ENCODE data around the gene PHACTR4.
"Not testable (repeated sequence)": the region's sequence is repeated elsewhere in the genome, so short reads cannot be mapped to it uniquely, and the experiment has no call there.

PHACTR4 gene

DNA sequence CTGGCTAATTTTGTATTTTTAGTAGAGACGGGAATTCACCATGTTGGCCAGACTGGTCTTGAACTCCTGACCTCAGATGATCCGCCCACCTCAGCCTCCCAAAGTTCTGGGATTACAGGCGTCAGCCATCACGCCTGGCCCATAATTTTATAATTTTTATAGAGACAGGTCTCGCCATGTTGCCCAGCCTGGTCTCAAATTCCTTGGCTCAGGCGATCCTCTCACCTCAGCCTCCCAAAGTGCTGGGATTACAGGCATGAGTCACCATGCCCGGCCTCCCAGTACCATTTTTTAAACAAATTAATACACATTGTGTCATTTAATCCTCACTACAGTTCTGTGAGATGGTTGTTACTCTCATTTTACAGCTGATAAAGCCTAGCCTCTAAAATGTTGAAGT is 3.9 kb downstream of the PHACTR4 start:
- not testable (repeated sequence) for DNase-seq

- no peak for DNase-seq
These were observed 4.8 kb downstream of the PHACTR4 start for GRCh38 chr1:28374297-28374696.

DNA sequence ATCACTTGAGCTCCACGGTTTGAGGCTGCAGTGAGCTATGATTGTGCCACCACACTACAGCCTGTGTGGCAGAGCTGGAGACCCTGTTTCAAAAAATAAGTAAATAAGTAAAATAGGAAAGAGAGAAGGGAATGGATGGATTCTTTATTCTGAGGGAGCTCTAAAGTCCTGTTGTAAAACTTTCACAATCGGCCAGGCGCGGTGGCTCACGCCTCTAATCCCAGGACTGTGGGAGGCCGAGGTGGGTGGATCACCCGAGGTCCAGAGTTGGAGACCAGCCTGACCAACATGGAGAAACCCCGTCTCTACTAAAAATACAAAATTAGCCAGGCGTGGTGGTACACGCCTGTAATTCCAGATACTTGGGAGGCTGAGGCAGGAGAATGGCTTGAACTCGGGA is 6.1 kb downstream of the PHACTR4 start:
- DNase-seq, result not testable (repeated sequence)

GRCh38 chr1:28376195-28376594 is 6.7 kb downstream of the PHACTR4 start:
- DNase-seq, result not testable (repeated sequence)

DNA sequence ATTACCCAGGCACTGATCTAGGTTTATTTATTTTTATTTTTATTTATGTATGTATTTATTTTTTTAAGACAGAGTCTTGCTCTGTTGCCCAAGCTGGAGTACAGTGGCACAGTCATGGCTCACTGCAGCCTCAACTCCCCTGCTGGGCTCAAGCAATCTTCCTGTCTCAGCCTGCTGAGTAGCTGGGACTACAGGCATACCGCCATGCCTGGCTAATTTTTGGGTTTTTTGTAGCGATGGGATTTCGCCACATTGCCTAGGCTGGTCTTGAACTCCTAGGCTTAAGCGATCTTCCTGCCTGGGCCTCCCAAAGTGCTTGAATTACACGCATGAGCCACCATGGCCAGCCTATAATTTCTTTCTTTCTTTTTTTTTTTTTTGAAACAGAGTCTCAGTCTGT is 9.4 kb downstream of the PHACTR4 start:
- no peak for DNase-seq

DNA sequence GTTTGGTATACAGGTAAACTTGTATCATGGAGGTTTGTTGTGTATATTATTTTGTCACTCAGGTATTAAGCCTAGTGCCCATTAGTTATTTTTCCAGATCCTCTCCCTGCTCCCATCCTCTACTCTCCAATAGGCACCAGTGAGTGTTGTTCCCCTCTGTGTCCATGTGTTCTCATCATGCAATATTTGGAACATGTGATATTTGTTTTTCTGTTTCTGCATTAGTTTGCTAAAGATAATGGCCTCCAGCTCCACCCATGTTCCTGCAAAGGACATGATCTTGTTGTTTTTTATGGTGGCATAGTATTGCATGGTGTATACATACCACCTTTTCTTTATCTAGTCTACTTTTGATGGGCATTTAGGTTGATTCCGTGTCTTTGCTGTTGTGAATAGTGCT is 10.9 kb downstream of the PHACTR4 start:
- DNase-seq, result no peak

- not testable (repeated sequence) for DNase-seq
These were observed 14.2 kb downstream of the PHACTR4 start for GRCh38 chr1:28383785-28384184.

DNA sequence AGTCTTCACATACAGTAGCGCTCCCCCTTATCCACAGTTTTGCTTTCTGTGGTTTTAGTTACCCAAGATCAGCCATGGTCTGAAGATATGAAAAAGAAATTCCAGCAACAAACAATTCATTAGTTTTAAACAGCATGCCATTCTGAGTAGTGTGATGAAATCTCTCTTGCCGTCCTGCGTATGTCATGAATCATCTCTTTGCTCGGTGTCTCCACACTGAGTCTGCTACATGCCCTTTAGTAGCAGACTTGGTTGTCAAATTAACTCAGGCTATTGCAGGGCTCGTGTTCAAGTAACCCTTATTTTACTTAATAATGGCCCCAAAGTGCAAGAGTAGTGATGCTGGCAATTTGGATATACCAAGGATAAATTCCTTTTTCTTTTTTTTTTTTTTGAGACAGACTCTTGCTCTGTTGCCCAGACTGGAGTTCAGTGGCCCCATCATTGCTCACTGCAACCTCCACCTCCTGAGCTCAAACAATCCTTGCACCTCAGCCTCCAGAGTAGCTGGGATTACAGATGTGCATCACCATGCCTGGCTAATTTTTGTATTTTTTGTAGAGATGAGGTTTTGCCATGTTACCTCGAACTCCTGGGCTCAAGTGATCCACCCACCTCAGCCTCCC is 22.6 kb downstream of the PHACTR4 start:
- no peak for DNase-seq

- no peak for DNase-seq
These were observed 24.6 kb downstream of the PHACTR4 start for GRCh38 chr1:28394136-28394535.

- no peak for DNase-seq
These were observed 25.6 kb downstream of the PHACTR4 start for GRCh38 chr1:28395181-28395580.

DNA sequence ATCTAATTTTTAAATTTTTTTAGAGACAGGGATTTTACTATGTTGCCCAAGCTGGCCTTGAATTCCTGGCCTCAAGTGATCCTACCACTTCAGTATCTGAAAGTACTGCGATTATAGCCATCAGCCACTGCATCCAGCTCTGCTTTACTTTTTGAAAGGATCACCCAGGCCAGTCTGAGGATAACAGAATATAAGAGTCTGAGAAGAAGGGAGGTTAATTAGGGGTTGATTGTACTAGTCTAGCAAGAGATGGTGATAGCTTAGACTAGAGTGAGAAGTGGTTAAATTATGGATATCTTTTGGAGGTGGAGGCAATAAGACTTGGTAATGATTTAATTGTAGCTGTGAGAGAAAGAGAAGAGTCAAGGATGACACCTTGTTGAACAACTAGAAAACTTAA is 32.2 kb downstream of the PHACTR4 start:
- DNase-seq, result no peak

DNA sequence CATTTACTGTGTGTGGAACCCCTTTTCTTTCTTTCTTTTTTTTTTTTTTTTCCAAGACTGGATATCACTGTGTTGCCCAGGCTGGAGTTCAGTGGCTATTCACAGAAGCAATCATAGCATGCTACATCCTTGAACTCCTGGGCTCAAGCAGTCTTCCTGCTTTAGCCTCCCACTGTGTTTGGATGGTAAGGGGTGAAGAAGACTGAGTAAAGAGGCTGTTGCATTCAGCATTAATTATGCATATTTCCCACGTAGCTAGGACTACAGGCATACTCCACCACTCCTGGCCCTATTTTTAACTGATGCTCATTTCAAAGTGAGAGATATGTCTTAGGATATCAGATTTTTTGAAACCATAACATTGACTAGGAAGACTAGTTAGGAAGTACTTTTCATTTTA is 39.5 kb downstream of the PHACTR4 start:
- no peak for DNase-seq

- DNase-seq, result no peak
These were observed 42.1 kb downstream of the PHACTR4 start for GRCh38 chr1:28411656-28412055.

DNA sequence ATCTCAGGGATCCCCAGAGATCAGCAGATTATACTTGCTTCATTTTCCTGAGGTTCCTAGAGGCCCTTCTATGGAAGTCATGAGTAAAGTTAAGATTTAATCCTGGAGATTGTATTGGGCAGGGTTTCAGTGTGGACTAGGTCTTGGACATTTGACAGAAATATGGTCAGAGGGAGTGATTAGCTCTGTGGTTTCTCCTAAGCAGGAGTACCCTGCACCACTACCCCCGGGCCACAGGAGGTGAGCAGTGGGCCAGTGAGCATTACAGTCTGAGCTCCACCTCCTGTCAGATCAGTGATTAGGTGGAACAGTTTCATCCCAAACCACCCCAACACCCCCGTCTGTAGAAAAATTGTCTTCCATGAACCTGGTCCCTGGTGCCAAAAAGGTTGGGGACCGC is 43.2 kb downstream of the PHACTR4 start:
- no peak for DNase-seq

DNA sequence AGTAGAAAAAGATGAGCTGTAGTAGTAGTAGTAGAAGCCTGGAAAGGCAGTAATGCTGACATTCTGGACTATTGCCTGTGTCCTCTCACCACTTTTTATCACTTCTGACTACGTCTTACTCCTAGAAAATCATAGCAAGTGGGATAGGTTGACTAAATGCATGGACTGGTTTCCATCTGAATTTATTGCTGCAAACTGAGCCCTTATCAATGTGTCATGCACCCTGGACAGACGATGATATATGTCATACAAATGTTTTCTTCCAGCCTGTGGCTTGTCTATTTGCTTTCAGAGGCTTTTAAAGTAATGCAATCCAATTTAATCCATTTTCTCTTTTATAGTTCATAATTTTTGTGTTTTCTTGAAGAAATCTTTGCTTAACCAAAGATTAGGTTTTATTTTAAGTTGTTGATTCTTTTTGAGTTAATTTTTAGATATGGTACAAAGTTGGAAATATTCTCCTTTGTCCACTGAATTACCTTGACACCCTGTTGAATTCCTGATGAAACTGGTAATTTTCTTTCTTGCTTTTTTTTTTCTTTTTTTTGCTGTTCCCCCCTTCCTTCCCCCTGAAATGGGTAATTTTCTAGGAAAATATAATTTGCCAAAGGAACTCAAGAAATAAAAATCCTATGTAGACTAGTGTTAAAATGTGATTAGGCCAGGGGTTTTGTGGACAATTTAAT is 47.1 kb downstream of the PHACTR4 start:
- DNase-seq, result no peak

DNA sequence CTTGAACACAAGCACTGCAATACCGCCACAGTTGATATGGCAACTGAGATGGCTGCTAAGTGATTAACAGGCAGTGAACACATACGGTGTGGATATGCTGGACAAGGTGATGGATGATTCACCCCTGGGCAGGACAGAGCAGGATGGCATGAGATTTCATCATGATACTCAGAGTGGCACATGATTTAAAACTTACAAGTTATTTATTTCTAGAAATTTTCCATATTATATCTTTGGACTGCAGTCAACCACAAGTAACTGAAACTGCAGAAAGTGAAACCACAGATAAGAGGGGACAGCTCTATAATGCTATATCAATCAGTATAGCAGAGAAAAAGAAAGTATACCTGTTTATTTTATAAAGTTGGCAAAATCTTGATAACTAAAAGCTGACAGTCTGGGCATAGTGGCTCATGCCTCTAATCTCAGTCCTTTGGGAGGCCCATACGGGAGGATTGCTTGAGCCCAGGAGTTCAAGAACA is 47.9 kb downstream of the PHACTR4 start:
- no peak for DNase-seq

GRCh38 chr1:28417926-28418637 is 48.5 kb downstream of the PHACTR4 start:
- no peak for DNase-seq

- DNase-seq, result no peak
These were observed 52.2 kb downstream of the PHACTR4 start for GRCh38 chr1:28421744-28422143.

DNA sequence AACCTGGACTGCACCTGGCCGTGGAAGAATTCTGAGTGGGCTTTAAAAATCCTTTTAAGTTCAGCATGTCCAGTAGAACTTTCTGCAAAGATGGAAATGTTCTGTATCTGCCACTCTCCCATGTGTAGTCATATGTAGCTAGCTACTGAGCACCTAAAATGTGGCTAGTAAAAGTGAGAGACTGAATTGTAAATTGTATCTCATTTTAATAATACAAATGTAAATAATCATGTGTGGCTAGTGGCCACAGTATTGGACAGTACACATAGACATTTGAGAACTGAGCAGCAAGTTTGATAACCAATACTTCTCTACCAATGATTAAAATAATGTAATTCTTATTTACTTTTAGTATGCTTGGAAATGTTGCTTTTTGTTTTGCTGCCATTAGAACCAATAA is 57.3 kb downstream of the PHACTR4 start:
- no peak for DNase-seq

GRCh38 chr1:28428012-28428411 is 58.5 kb downstream of the PHACTR4 start:
- no peak for DNase-seq

DNA sequence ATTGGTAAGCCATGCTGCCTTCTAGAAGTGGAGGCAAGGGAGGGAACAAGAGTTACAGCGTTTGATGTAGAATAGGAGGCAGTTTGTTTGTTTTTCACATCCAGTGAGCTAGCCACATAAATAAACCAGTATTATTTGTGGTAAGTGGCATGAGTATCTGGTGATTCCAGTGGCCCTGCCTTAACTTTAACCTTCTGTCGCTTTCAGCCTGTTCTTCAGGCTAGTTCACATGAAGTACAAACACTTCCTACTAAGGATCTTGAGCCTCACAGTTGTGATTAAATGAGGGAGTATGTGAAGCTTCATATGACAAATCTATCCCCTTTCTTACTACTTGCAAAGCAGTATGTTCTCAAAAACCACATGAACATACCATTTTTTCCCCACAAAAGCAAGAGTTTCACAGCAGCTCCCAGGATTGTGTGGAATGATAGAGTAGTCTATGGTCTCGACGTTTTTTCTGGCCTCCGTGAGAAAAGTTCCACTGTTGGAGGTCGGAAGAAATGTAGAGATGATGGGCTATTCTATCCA is 59.5 kb downstream of the PHACTR4 start:
- no peak for DNase-seq

GRCh38 chr1:28436211-28436769 is 66.8 kb downstream of the PHACTR4 start:
- no peak for DNase-seq

- no peak for DNase-seq
These were observed 67.9 kb downstream of the PHACTR4 start for GRCh38 chr1:28437264-28437923.

Data from NCI-H1092 treated with DMSO at 0.1 percent for 48 hours (cell line).